Fibroblast of lung (primary cell): ENCODE results near the gene KCNMA1.

Experiments
- EZH2 ChIP-seq: IDR thresholded peaks from 2 replicates; pipeline ENCODE4 v1.5.1; 2012; ENCODE audit warnings: low read length, control low read depth, mild to moderate bottlenecking; ENCODE audit errors: missing control alignments
- TF ChIP-seq, protein P1 (sequence below), 2 donors: IDR thresholded peaks in 1 of 2; conservative IDR thresholded peaks in 1 of 2; 1 replicate in 1 of 2; 2 replicates in 1 of 2; pipeline ENCODE4 v1.5.1; 2011 to 2012; ENCODE audit warnings: low read length in 2 of 2, control low read depth in 1 of 2, inconsistent platforms in 1 of 2, low read depth in 1 of 2, mild to moderate bottlenecking in 1 of 2

DNA sequence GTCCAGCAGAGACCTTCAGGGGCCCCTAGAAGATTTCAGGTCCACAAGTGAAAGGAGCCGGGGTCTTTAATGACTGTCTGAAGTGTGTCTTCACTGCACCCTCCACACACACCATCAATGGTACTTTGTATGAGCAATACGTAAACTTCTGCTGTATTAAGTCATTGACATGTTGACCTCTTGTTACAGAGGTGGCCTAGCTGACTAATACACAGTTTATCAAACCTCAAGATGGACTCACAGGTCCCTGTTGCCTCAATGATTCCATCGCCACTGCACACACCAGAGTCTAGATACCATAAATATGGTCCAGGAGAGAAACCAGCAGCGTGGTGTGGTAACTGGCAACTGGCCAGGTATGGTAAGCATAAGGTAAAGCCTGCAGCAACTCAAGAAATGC is 19.5 kb downstream of the KCNMA1 start:
- TF ChIP-seq, protein P1, sequence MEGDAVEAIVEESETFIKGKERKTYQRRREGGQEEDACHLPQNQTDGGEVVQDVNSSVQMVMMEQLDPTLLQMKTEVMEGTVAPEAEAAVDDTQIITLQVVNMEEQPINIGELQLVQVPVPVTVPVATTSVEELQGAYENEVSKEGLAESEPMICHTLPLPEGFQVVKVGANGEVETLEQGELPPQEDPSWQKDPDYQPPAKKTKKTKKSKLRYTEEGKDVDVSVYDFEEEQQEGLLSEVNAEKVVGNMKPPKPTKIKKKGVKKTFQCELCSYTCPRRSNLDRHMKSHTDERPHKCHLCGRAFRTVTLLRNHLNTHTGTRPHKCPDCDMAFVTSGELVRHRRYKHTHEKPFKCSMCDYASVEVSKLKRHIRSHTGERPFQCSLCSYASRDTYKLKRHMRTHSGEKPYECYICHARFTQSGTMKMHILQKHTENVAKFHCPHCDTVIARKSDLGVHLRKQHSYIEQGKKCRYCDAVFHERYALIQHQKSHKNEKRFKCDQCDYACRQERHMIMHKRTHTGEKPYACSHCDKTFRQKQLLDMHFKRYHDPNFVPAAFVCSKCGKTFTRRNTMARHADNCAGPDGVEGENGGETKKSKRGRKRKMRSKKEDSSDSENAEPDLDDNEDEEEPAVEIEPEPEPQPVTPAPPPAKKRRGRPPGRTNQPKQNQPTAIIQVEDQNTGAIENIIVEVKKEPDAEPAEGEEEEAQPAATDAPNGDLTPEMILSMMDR (conservative IDR thresholded peaks at IDR 0.05 in 1 of 2, IDR thresholded peaks at IDR 0.05 in 1 of 2; ENCODE audit: low read depth in 1 of 2, low read length in 2 of 2), result no peak
- no peak for TF ChIP-seq EZH2
